CD4-positive, alpha-beta T cell treated with Interleukin-21 for 1 hour (primary cell): ENCODE data around the gene DGKA.

Experiments
- DNase-seq: peaks from one replicate; pipeline ENCODE4 v3.0.0-alpha.2; 2020

Gene DGKA

GRCh38 chr12:55931780-55932550 lies 1.0 kb downstream of the DGKA start:
- peak; percentile 38 for DNase-seq

GRCh38 chr12:55932551-55932910 lies 1.6 kb downstream of the DGKA start:
- DNase-seq: peak; percentile 76

- peak; percentile 28 for DNase-seq
Observed at GRCh38 chr12:55933169-55933798, 2.3 kb downstream of the DGKA start.

- no peak for DNase-seq
Observed at GRCh38 chr12:55933799-55934742, 3.1 kb downstream of the DGKA start.

DNA sequence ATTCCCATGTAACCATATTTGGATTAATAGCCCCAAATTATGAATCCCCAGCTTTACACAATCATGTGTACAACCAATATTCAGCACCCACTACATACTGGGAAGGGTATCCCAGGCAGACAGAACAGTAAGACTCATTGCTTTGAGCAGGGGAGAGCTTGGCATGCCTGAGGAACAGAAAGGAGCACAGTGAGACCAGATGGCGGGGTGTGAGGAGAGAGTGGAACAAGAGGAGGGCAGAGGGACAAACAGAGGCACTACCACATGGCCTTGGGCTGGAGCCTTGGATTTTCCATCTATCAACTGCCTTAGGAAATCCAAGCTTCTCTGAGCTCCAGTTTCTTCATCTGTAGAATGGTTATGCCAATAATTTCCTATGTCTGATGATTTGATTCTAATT lies 3.8 kb downstream of the DGKA start:
- DNase-seq: no peak

DNA sequence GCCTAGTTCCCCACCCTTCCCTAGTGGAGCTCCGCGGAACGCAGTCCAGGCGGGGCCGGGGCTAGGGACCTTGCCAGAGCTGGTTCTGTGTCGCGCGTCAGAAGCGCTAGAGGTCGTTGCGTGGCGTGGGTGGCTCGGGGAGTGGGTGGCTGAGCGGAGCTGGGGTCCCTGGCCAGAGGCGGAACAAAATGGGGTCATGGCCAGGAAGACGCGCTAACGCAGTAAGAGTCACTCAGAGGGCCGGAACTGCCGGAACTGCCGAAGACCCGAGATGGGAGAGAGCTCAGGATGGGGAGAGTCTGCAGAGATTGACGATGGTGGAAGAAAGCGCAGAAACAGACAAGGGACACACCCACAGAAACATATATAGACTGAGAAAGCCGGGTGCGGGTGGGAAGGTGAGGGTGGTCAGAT lies 4.8 kb downstream of the DGKA start:
- peak; percentile 26 for DNase-seq

DNA sequence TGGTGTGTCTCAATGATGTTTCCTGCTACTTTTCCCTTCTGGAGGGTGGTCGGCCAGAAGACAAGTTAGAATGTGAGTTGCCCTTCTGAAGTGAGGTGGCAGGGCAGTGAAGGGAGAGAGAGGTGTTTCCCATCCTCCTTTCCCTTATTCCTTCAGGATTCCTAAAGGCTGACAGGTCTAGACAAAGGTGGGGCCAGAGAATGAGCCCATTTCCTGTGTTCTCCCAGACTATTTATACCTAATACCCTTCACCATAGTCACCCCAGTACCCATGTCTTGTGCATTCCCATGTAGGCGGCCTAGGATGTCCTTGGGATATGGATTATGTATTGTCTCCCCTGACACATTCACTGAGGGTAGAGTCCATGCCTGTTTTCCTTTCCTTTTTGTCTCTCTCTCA lies 7.0 kb downstream of the DGKA start:
- no peak for DNase-seq

DNA sequence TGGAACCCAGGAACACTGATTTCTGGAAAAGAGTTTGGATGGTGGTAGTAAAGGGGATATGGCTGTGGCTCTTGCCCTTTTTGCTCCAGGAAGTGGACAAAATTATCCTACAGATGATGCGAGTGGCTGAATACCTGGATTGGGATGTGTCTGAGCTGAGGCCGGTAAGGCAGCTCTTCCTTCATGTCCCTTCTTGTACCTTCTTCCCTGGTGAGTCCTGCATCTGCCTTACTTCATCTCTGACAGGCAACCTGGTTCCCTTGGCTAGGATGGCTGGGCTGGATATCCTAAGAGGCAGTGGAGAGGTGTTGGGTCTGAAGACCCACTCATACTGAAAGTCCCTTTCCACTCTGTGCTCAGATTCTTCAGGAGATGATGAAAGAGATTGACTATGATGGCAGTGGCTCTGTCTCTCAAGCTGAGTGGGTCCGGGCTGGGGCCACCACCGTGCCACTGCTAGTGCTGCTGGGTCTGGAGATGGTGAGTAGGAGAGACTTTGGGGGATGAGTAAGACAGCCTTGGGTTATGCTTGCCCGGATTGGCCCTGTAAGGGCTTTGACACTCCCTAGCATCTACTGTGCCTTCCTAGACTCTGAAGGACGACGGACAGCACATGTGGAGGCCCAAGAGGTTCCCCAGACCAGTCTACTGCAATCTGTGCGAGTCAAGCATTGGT lies 8.0 kb downstream of the DGKA start:
- DNase-seq: no peak

DNA sequence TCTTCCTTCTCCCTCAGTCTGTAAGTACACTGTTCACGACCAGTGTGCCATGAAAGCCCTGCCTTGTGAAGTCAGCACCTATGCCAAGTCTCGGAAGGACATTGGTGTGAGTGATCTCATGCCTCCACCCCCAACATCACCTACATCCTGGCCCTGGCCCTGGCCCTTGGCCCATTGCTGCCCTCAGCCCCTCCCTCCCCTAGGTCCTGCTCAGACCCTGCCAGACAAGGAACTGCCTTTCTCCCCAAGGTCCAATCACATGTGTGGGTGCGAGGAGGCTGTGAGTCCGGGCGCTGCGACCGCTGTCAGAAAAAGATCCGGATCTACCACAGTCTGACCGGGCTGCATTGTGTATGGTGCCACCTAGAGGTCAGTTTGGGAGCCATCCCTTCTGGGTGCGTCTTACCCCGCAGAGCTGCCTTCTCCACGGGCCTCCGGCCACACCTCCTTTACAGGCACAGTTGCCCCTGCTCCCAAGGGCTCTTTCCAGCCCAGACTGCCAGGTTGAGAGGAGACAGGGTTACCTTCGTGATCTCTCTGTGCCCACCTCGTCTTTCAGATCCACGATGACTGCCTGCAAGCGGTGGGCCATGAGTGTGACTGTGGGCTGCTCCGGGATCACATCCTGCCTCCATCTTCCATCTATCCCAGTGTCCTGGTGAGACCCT lies 9.2 kb downstream of the DGKA start:
- DNase-seq: peak; percentile 89

- DNase-seq: no peak
Observed at GRCh38 chr12:55942055-55942454, 11.1 kb downstream of the DGKA start.

- DNase-seq: no peak
Observed at GRCh38 chr12:55942577-55943136, 11.7 kb downstream of the DGKA start.

DNA sequence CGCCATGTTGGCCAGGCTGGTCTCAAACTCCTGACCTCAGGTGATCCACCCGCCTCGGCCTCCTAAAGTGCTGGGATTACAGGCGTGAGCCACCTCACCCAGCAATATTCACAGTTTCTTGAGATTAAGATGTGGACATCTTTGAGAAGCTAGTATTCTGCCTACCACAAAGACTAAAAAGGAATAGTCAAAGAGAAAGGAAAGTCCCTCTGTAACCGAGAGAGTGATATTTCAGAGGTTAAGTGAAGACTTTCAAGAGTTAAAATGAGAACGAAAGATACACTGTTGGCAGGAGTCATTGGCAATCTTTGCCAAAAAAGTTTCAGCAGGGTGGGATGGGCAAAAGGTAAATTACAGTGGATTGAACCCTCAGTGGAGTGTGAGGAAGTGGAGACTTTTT lies 15.6 kb downstream of the DGKA start:
- no peak for DNase-seq

DNA sequence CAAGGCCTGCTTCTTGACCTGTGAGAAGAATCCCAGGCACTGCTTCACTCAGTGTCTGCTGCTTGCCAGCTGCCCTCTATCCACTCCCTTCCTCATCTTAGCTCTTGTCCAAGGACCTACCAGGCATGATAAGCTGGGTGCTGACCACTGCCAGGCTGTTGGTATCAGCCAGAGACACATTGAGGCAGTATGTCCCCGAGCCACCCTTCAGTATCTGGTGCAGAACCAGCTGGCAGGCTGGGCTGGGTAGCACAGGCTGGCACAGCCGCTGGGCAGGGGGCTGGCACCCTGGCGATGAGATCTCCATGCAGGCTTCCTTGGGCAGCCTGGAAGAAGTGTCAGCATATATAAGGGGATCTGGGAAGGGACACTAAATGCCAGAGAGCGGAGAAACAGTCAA lies 24.4 kb downstream of the DGKA start:
- DNase-seq: no peak

DNA sequence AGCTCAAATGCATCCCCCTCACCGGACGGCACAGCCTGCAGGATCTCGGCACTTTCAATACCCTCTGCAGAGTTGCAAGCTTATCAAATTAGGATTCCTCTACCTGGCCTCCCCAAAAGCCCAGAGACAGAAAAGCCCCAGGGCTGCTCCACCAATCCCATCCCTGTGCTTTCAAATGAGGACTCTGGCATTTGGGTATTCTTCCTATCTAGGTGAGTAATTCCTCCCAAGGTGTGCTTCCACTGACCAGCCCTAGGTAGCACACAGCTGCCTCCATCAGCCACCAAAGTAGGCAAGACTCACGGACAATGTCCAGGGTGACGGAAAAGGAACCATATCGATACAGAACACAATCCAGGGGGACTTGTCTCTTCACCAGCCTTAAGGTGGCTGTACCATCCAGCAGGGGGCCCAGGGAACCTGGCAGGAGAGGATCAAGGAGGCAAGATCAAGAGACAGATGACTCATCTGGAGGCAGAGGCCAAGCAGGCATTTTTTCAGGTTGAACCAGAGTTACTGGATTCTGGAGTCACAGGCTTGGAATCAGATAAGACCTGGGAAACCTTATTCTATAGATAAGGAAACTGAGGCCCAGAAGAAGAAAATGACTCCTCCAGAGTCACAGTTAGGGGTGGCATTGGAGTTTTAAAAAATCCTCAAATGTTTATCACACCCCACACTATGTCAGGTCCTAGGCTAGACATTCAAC lies 25.0 kb downstream of the DGKA start:
- DNase-seq: peak; percentile 49

GRCh38 chr12:55957106-55957859 lies 26.3 kb downstream of the DGKA start:
- no peak for DNase-seq

GRCh38 chr12:55963760-55964159 lies 32.8 kb downstream of the DGKA start:
- DNase-seq: no peak

- no peak for DNase-seq
Observed at GRCh38 chr12:55965240-55965639, 34.3 kb downstream of the DGKA start.

- DNase-seq: no peak
Observed at GRCh38 chr12:55965941-55966407, 35.0 kb downstream of the DGKA start, which contains the start of gene PMEL. TSS of gene PMEL (minus strand) at chr12:55966042. CDS start at chr12:55966011, 31 bp downstream.

DNA sequence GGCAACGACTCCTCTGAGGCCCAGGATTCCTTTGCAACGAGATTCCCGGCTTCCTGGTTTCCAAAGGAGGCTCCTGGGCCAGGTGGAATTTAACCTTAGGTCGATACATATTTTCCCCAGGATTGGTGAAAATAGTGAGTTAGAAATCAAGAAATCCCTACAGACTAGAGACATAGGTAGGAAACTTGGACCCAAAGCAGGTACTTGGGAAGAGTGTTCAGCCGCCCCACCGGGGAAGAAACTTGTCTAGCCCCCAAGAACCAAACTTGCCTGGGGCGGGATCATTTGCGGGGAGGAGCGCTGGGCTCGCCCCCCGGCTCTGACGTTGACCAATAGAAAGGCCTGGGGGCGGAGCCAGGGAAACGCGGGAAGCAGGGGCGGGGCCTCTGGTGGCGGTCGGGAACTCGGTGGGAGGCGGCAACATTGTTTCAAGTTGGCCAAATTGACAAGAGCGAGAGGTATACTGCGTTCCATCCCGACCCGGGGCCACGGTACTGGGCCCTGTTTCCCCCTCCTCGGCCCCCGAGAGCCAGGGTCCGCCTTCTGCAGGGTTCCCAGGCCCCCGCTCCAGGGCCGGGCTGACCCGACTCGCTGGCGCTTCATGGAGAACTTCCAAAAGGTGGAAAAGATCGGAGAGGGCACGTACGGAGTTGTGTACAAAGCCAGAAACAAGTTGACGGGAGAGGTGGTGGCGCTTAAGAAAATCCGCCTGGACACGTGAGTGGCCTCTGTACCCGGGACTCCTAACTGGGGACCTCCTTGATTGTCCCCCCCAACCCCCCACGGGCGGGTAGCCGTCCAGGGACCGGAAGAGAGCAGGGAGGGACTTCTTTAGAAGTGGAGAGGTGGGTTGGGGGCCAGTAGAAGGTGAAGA lies 35.7 kb downstream of the DGKA start, which contains the start of gene CDK2:
TSS of gene CDK2 (plus strand) at position 423 of the 874 bp plus-strand sequence. CDS start at position 602, 179 bp downstream.
- DNase-seq: peak; percentile 90
